ENCODE data around the gene CLN5. TPM values are rescaled to one million over a fixed set of nuclear protein-coding genes. Genes with fewer than 3 reads are reported as not detected.
"Not testable (repeated sequence)": the region's sequence is repeated elsewhere in the genome, so short reads cannot be mapped to it uniquely, and the experiment has no call there.

CLN5 gene
- total RNA-seq: 10 to 100 TPM; 13.7 to 17.4 TPM

GRCh38 chr13:76991796-76992547 is at the start of gene CLN5:
CLN5 (plus strand) TSS chr13:76992081; CDS start chr13:76992099, 18 bp downstream.
- ChIA-PET POLR2A (interaction anchor here (0.6 to 3.7 kb wide), 7 partner anchors 17 to 335 kb away, joined by 3 to 31 read pairs (median 3); partner anchors contain the start of genes FBXL3, KCTD12 and MYCBP2), CTCF (interaction anchor here (0.9 to 1.4 kb wide), 3 partner anchors 12 to 34 kb away, joined by 4 to 7 read pairs (median 5); no protein-coding TSS in a partner anchor)

DNA sequence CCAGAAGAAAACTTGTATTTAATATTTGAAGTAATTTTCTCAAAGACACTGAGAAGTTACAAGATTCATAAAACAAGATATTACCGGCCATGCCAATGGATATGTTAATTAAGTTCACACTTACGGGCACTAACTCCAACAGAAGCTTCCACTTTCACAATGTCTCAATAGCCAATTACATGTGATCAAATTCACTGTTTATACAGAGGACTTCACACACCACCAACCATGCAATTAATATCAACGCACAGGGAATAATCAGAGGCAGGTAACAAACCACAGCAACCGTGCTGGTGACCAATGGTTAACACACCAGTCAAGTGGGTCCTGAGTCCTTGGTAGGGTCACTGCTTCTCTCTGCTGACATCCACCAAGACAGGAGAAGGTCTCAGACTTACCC is 49.5 kb upstream of the CLN5 start:
- CTCF ChIA-PET: no interaction called here
- POLR2A ChIA-PET: no interaction called here

DNA sequence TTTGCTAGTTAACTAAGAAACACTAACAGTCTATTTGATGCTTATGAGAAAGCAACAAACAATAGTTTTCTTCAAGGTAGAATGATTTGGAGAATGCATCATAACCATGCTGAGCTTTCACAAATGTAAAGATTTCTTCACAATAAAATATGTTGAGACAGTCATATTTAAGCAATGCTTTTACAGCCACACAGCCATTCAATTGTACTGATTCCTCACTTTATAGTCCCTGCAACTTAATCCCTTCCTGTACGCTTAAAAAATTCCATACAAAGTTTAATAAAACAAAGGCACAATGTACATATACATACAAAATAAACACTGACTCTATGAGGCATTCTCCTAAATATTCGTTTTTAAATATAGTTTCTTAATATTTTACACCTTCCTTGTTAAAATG is 48.2 kb upstream of the CLN5 start:
- ChIA-PET CTCF (no interaction called here), POLR2A (no interaction called here)

DNA sequence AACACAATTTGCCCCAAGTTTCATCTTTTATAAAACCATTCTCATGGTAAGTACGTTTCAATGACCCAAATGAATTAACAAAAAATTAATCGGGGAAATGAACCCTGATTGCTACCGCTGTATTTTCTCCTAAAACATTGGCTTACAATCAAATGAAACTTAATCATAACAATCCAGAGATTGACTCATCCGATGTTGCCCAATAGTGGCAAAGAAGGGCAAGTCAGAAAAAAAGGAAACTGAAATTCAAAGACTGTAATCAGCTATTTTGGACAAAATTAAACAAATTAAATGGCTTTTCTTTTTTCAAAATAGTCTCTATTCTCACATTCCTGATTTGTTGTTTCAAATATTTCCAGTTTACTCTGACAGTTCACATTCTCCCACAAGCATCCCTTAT is 47.4 kb upstream of the CLN5 start:
- ChIA-PET POLR2A (no interaction called here), CTCF (no interaction called here)

GRCh38 chr13:76948149-76948548 is 43.7 kb upstream of the CLN5 start, which contains the start of gene ACOD1:
ACOD1 (plus strand) TSS chr13:76948511; CDS start chr13:76948559, 48 bp downstream.
- CTCF ChIA-PET: no interaction called here
- POLR2A ChIA-PET: no interaction called here

- CTCF ChIA-PET: no interaction called here
- POLR2A ChIA-PET: no interaction called here
Observed at GRCh38 chr13:76950101-76950500, 41.8 kb upstream of the CLN5 start.

DNA sequence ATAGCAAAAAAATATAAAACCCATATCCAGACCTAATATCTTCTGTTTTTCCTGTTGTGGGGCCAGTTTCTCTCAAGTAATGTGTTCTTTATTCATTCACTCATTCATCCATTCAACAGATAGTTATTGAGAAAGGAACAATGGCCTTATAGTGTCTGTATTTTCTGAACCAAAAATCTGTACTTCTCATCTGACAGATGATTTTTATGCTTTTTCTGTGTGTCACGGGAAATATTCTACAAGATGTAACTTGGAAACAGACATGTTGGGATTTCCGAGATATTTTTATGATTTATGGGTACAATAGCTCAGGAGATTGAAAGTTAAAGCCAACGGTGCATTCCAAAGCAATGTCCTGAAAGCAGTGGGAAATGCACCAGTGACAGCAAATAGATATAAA is 37.9 kb upstream of the CLN5 start:
- ChIA-PET CTCF (no interaction called here), POLR2A (no interaction called here)

DNA sequence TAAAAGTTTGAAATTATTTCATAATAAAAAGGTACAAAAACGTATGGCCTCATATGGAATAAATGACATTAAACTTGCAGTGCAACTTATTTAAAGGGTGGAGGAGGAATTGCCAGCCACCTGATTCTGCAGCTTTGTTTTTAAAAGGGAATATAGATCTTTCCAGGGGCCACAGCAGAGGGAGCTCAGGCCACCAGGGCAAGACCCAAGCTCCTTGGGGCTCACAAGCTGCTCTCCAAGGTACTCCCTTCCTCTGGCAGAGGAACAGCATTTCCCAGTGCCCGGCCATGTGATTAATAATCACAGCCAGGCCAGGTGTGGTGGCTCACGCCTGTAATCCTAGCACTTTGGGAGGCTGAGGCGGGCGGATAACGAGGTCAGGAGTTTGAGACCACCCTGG is 37.3 kb upstream of the CLN5 start:
- CTCF ChIA-PET: no interaction called here
- POLR2A ChIA-PET: no interaction called here

GRCh38 chr13:76955193-76955592 is 36.7 kb upstream of the CLN5 start:
- ChIA-PET CTCF (no interaction called here), POLR2A (no interaction called here)

GRCh38 chr13:76955661-76956060 is 36.2 kb upstream of the CLN5 start:
- CTCF ChIA-PET: no interaction called here
- POLR2A ChIA-PET: no interaction called here

DNA sequence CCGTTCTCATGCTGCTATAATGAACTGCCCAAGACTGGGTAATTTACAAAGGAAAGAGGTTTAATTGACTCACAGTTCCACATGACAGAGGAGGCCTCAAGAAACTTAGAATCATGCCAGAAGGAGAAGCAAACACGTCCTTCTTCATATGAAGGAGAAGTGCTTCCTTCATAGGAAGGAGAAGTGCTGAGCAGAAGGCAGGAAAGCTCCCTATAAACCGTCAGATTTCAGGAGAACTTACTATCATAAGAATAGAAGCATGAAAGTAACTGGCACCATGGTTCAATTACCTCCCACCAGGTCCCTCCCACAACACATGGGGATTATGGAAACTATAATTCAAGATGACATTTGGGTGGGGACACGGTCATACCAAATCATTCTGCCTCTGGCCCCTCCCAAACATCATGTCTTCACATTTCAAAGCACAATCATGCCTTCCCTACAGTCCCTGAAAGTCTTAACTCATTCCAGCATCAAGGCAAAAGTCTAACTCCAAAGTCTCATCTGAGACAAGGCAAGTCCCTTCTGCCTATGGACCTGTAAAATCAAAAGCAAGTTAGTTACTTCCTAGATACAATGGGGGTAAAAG is 32.9 kb upstream of the CLN5 start:
- ChIA-PET CTCF (no interaction called here), POLR2A (no interaction called here)

- CTCF ChIA-PET, POLR2A ChIA-PET: not testable (repeated sequence)
Observed at GRCh38 chr13:76959734-76960133, 32.1 kb upstream of the CLN5 start.

DNA sequence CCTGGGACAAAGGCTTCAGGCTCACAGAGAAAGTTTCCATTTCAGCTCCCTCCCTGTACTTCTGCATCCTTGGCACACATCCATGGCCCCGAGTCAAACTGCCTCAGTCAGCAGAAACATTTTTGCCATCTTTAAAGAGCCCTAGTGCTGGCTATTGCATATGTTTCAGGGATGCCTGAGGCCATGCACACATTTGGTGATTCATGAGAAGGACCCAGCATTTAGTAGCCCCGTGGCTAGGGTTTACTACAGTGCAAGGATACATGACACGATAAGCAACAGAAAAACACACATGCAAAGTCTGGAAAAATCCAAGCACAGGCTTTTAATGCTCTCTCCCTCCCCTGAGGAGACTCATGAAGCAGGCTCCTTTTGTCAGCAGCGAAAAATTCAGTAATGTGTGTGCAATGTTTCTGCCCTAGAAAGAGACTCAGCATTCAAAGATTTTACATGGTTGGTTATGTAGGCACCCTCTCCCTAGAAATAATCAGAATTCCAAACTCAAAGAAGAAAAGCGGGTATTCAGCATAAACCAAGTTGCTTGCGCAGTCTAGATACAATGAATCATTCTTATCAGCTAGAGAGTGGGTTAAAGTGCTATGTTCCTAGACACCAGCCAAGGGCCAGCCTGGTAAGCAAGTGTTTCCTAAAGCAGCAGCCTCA is 26.0 kb upstream of the CLN5 start:
- POLR2A ChIA-PET: no interaction called here
- CTCF ChIA-PET: interaction anchor here (1.7 kb wide), 1 partner anchor 14 kb away, joined by 4 read pairs; no protein-coding TSS in a partner anchor

GRCh38 chr13:76967031-76967430 is 24.9 kb upstream of the CLN5 start:
- POLR2A ChIA-PET: no interaction called here
- CTCF ChIA-PET: no interaction called here

DNA sequence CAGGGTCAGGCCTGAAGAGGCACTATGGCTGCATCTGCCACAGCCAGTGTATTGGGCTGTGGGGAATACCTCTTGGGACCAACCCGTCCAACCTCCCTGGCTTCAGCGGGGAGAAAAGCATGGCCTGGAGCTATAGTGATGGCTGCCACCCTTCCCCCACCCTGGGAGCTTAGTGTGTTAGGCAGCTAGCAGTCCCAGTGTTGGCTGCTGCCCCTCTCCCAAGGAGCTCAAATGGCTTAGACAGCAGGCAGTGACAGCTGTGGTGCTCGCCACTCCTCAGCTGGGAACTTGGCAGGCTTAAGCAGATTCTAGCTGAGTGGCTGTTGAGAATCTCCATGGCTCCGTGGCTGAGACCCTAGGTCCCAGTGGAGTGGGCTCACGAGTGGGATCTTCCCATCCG is 23.8 kb upstream of the CLN5 start:
- ChIA-PET CTCF (no interaction called here), POLR2A (no interaction called here)

DNA sequence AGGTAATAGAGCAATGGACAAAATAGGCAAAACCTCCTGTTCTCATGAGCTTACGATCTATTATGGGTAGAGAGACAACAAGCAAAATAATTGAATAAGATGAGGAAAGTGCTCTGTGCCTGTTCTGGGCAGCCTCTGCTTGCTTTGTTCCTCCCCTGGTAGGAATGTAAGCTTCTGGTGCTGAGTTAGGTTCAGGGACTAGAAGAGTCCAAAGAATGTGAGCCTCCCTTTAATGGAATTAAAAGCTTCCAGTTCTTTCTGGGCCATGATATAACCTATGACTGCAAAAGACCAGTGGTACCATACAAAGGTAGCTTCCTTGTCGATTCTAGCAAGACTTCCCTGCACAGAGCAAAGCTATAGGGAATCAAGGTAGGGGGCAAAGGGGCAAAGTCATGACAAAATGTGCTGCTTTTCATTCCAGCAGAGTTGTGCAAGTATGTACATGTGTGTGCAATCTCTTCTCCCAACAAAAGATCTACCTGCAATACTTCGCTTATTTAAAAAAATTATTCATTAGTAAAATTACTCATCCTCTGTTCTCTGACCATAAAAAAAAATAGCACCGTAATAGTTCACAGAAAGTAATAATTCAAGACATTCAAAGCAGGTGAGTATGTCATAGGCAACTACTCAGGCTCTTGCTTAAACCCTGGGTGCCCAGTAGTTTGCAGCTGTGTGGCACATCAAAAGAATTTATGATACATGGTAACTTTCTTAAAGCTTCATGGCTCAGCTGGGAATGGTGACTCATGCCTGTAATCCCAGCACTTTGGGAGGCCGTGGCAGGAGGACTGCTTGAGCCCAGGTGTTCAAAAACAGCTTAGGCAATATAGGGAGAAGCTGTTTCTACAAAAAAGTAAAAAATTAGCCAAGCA is 22.2 kb upstream of the CLN5 start:
- CTCF ChIA-PET: interaction anchor here (1.6 kb wide), 1 partner anchor 11 kb away, joined by 6 read pairs; no protein-coding TSS in a partner anchor
- POLR2A ChIA-PET: no interaction called here

GRCh38 chr13:76971215-76971614 is 20.7 kb upstream of the CLN5 start:
- POLR2A ChIA-PET: no interaction called here
- CTCF ChIA-PET: no interaction called here

- CTCF ChIA-PET: no interaction called here
- POLR2A ChIA-PET: no interaction called here
Observed at GRCh38 chr13:76971851-76972829, 19.7 kb upstream of the CLN5 start.

All from activated CD8-positive, alpha-beta memory T cell treated with anti-CD3 and anti-CD28 coated beads for 36 hours (primary cell).